ENCODE measurements around the gene PWP1.
A peak's percentile ranks its signal among the peaks of the same experiment; 100 is the strongest.

PWP1 gene

GRCh38 chr12:107736914-107737313 lies 51.3 kb downstream of the PWP1 start:
- Histone ChIP-seq H3K27ac (peak overlapping the region; percentile 47), H3K4me1 (ENCODE audit: control insufficient read depth in 1 of 2, insufficient read depth in 1 of 2, low read depth in 1 of 2, low read length in 1 of 2) (peaks cover 0 to 4% of the 10 kb centered on the region in 2 experiments), H3K4me3 (ENCODE audit: low read depth in 1 of 2, low read length in 1 of 2) (no peak overlapping the region), H3K27me3 (no peaks in the 10 kb centered on the region), H3K36me3 (peaks cover 96% of the 10 kb centered on the region), H3K9me3 (no peaks in the 10 kb centered on the region)
- TF ChIP-seq, protein P1, sequence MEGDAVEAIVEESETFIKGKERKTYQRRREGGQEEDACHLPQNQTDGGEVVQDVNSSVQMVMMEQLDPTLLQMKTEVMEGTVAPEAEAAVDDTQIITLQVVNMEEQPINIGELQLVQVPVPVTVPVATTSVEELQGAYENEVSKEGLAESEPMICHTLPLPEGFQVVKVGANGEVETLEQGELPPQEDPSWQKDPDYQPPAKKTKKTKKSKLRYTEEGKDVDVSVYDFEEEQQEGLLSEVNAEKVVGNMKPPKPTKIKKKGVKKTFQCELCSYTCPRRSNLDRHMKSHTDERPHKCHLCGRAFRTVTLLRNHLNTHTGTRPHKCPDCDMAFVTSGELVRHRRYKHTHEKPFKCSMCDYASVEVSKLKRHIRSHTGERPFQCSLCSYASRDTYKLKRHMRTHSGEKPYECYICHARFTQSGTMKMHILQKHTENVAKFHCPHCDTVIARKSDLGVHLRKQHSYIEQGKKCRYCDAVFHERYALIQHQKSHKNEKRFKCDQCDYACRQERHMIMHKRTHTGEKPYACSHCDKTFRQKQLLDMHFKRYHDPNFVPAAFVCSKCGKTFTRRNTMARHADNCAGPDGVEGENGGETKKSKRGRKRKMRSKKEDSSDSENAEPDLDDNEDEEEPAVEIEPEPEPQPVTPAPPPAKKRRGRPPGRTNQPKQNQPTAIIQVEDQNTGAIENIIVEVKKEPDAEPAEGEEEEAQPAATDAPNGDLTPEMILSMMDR (IDR thresholded peaks at IDR 0.05) = no peak

- Histone ChIP-seq H3K4me3 (ENCODE audit: low read depth in 1 of 2, low read length in 1 of 2) (no peak overlapping the region), H3K27ac (no peak overlapping the region), H3K4me1 (ENCODE audit: control insufficient read depth in 1 of 2, insufficient read depth in 1 of 2, low read depth in 1 of 2, low read length in 1 of 2) (no peaks in the 10 kb centered on the region), H3K9me3 (no peaks in the 10 kb centered on the region), H3K27me3 (no peaks in the 10 kb centered on the region), H3K36me3 (peaks cover 84% of the 10 kb centered on the region)
- TF ChIP-seq, protein P1 (IDR thresholded peaks at IDR 0.05) = no peak
These were observed 62.9 kb downstream of the PWP1 start for GRCh38 chr12:107748472-107748871.

GRCh38 chr12:107749083-107749482 lies 63.5 kb downstream of the PWP1 start:
- Histone ChIP-seq H3K4me3 (ENCODE audit: low read depth in 1 of 2, low read length in 1 of 2) (no peak overlapping the region), H3K27ac (no peak overlapping the region), H3K36me3 (peaks cover 84% of the 10 kb centered on the region), H3K9me3 (no peaks in the 10 kb centered on the region), H3K27me3 (no peaks in the 10 kb centered on the region), H3K4me1 (ENCODE audit: control insufficient read depth in 1 of 2, insufficient read depth in 1 of 2, low read depth in 1 of 2, low read length in 1 of 2) (no peaks in the 10 kb centered on the region)
- TF ChIP-seq, protein P1 (IDR thresholded peaks at IDR 0.05) = no peak

GRCh38 chr12:107759410-107759809 lies 73.8 kb downstream of the PWP1 start:
- H3K27ac ChIP-seq = no peak overlapping the region

DNA sequence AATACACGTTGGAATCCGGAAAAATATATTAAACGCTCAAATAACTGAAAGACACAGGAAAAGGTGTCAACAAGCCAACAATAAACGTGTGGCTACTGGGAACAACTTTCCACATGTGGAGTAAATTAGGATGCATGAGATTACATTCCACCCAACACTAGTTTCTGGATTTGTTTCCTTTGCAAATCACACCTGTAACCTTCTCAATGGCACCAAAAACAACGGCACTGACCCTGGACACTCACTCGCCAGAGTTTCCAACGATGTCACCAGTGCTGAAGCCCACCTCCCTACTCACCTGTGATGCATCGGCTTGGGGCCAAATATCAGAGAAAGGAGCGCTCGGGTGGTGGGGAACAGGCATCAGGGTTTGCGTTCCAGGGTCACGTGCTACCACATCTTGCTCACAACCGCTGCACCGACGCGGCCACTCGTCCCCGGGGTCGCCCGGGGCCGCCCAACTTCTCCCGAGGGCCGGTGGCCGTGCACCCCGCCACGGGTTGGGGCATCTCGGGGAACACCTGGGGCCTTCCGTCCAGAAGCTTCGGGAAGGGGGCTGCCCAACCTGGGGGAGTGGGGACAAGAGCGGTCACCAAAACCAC lies 74.7 kb downstream of the PWP1 start:
- H3K27me3 ChIP-seq = no peaks in the 10 kb centered on the region
- H3K4me1 ChIP-seq (ENCODE audit: control insufficient read depth in 1 of 2, insufficient read depth in 1 of 2, low read depth in 1 of 2, low read length in 1 of 2) = peaks cover 21 to 22% of the 10 kb centered on the region in 2 experiments
- no peaks in the 10 kb centered on the region for H3K9me3 ChIP-seq
- peak overlapping the region; percentile 77 for H3K27ac ChIP-seq
- peak overlapping the region; percentile 72 for H3K4me3 ChIP-seq (ENCODE audit: low read depth in 1 of 2, low read length in 1 of 2)
- TF ChIP-seq, protein P1 (IDR thresholded peaks at IDR 0.05) = no peak
- H3K36me3 ChIP-seq = peaks cover 17% of the 10 kb centered on the region

More at GRCh38 chr12:107759410-107759809, 73.8 kb downstream of the PWP1 start:
- H3K27me3 ChIP-seq = no peaks in the 10 kb centered on the region
- H3K4me1 ChIP-seq (ENCODE audit: control insufficient read depth in 1 of 2, insufficient read depth in 1 of 2, low read depth in 1 of 2, low read length in 1 of 2) = peaks cover 21 to 22% of the 10 kb centered on the region in 2 experiments
- no peak overlapping the region for H3K4me3 ChIP-seq (ENCODE audit: low read depth in 1 of 2, low read length in 1 of 2)
- H3K9me3 ChIP-seq = no peaks in the 10 kb centered on the region
- TF ChIP-seq, protein P1 (IDR thresholded peaks at IDR 0.05) = no peak
- peaks cover 26% of the 10 kb centered on the region for H3K36me3 ChIP-seq
